Measurements from ENCODE around the gene STX7. TPM values are rescaled to one million over a fixed set of nuclear protein-coding genes. Genes with fewer than 3 reads are reported as not detected.

Gene STX7
- total and polyA plus RNA-seq, 8 donors, result 8.6 to 39.3 (median 30.3) TPM

- Histone ChIP-seq H3K27ac (peak overlapping the region in 1 of 5 donors; percentile 15), H3K9me3 (no peaks in the 10 kb centered on the region), H3K4me3 (no peak overlapping the region), H3K36me3 (peaks cover 0 to 8% (median 0%) of the 10 kb centered on the region in 4 donors), H3K4me1 (peaks cover 4 to 38% (median 22%) of the 10 kb centered on the region in 4 donors), H3K27me3 (no peaks in the 10 kb centered on the region)
- WGBS, 5 donors, result 88 to 96% (median 94%) methylated on average over 4 of the region's 4 CpGs
- TF ChIP-seq EP300 (IDR thresholded peaks at IDR 0.05) (no peak), POLR2AphosphoS5 (IDR thresholded peaks at IDR 0.05) (no peak), CTCF (IDR thresholded peaks at IDR 0.05) (no peak), POLR2A (IDR thresholded peaks at IDR 0.05) (no peak)
- intact Hi-C loops (cut with DNase I; ENCODE audit: low total_unique reads), result loop anchor here (10.0 kb wide), 1 partner anchor 185 kb away; no protein-coding TSS in a partner anchor
- no peak for DNase-seq
Observed at GRCh38 chr6:132489376-132489775, 23.5 kb downstream of the STX7 start.

- TF ChIP-seq CTCF (IDR thresholded peaks at IDR 0.05) (no peak), POLR2A (IDR thresholded peaks at IDR 0.05) (no peak), EP300 (IDR thresholded peaks at IDR 0.05) (no peak), POLR2AphosphoS5 (IDR thresholded peaks at IDR 0.05) (no peak)
- Histone ChIP-seq H3K9me3 (no peaks in the 10 kb centered on the region), H3K27ac (no peak overlapping the region), H3K4me3 (no peak overlapping the region), H3K27me3 (no peaks in the 10 kb centered on the region), H3K36me3 (peaks cover 0 to 8% (median 0%) of the 10 kb centered on the region in 4 donors), H3K4me1 (peaks cover 4 to 53% (median 35%) of the 10 kb centered on the region in 4 donors)
- DNase-seq, result no peak
- 75 to 90% (median 86%) methylated on average over 4 of the region's 4 CpGs for WGBS, 5 donors
- intact Hi-C loops (cut with DNase I; ENCODE audit: low total_unique reads), result loop anchor here (10.0 kb wide), 1 partner anchor 183 kb away; no protein-coding TSS in a partner anchor
Observed at GRCh38 chr6:132487762-132488161, 25.2 kb downstream of the STX7 start.

GRCh38 chr6:132484680-132485018 lies 28.3 kb downstream of the STX7 start:
- Histone ChIP-seq H3K9me3 (no peaks in the 10 kb centered on the region), H3K4me1 (peaks cover 4 to 42% (median 22%) of the 10 kb centered on the region in 4 donors), H3K27me3 (no peaks in the 10 kb centered on the region), H3K4me3 (no peak overlapping the region), H3K36me3 (peaks cover 0 to 8% (median 2%) of the 10 kb centered on the region in 4 donors), H3K27ac (no peak overlapping the region)
- TF ChIP-seq CTCF (IDR thresholded peaks at IDR 0.05) (no peak), POLR2AphosphoS5 (IDR thresholded peaks at IDR 0.05) (no peak), EP300 (IDR thresholded peaks at IDR 0.05) (no peak), POLR2A (IDR thresholded peaks at IDR 0.05) (no peak)
- intact Hi-C loops (cut with DNase I; ENCODE audit: low total_unique reads), result loop anchor here (10.0 kb wide), 1 partner anchor 180 kb away; no protein-coding TSS in a partner anchor
- no peak for DNase-seq
- 83 to 90% (median 86%) methylated on average over 4 of the region's 4 CpGs for WGBS, 5 donors

GRCh38 chr6:132483779-132484679 lies 28.9 kb downstream of the STX7 start:
- Histone ChIP-seq H3K9me3 (no peaks in the 10 kb centered on the region), H3K4me3 (no peak overlapping the region), H3K4me1 (peaks cover 0 to 39% (median 21%) of the 10 kb centered on the region in 4 donors), H3K27me3 (no peaks in the 10 kb centered on the region), H3K36me3 (peaks cover 0 to 8% (median 2%) of the 10 kb centered on the region in 4 donors), H3K27ac (no peak overlapping the region)
- WGBS, 5 donors, result 24 to 33% (median 26%) methylated on average over 9 of the region's 9 CpGs
- TF ChIP-seq POLR2AphosphoS5 (IDR thresholded peaks at IDR 0.05) (no peak), CTCF (IDR thresholded peaks at IDR 0.05) (peak in 5 of 7 experiments; percentile 15 to 77 (median 64))
- peak in 1 of 2 donors; percentile 87 for DNase-seq
- intact Hi-C loops (cut with DNase I; ENCODE audit: low total_unique reads), result loop anchor here (10.0 kb wide), 1 partner anchor 179 kb away; no protein-coding TSS in a partner anchor

Measured in stomach (tissue), 9 donors.